Gastroesophageal sphincter (tissue), 3 donors: ENCODE results near the gene CELF2.

Source experiments
- CTCF ChIP-seq, 4 experiments: fragments of 200-600 bp in 2 of 4; fragments of 450-650 bp in 2 of 4; sonication (generic) in 1 of 4; IDR thresholded peaks; one replicate each; pipeline ENCODE4 v1.5.1; 2017 to 2019; ENCODE audit warnings: antibody characterized with exemption in 4 of 4, mild to moderate bottlenecking in 2 of 4, moderate library complexity in 2 of 4
- EP300 ChIP-seq: sonication (generic); formaldehyde crosslinking; IDR thresholded peaks from one replicate; pipeline ENCODE4 v1.6.1; 2017; ENCODE audit warnings: antibody characterized with exemption, mild to moderate bottlenecking
- POLR2A ChIP-seq, 2 donors: fragments of 450-650 bp; IDR thresholded peaks; one replicate each; pipeline ENCODE4 v1.6.1; 2017; ENCODE audit warnings: antibody characterized with exemption in 2 of 2, mild to moderate bottlenecking in 2 of 2, moderate library complexity in 1 of 2
- POLR2AphosphoS5 ChIP-seq: sonication (generic); formaldehyde crosslinking; IDR thresholded peaks from one replicate; pipeline ENCODE4 v1.6.1; 2017; ENCODE audit warnings: antibody characterized with exemption

GRCh38 chr10:11068861-11069633 is 51.4 kb downstream of the CELF2 start:
- TF ChIP-seq POLR2A (IDR thresholded peaks at IDR 0.05) (no peak), CTCF (IDR thresholded peaks at IDR 0.05) (no peak), POLR2AphosphoS5 (no peak), EP300 (no peak)
